K562 (cell line): ENCODE measurements around the gene SAP25. TPM values are rescaled to one million over a fixed set of nuclear protein-coding genes. Genes with fewer than 3 reads are reported as not detected.

Experiments
- CEBPB ChIP-seq: fragments of 450-650 bp; IDR thresholded peaks from 2 replicates; pipeline ENCODE4 v1.6.1; 2016; ENCODE audit warnings: missing genetic modification characterization, missing compliant biosample characterization
- DMBX1 ChIP-seq: fragments of 250-450 bp; sonication (Bioruptor Pico); IDR thresholded peaks from 2 replicates; pipeline ENCODE4 v1.8.0; 2022; ENCODE audit warnings: inconsistent platforms, mild to moderate bottlenecking, moderate library complexity, borderline replicate concordance
- E2F3 ChIP-seq: fragments of 250-450 bp; sonication (Bioruptor Pico); IDR thresholded peaks from 2 replicates; pipeline ENCODE4 v1.4.0; 2020; ENCODE audit warnings: mild to moderate bottlenecking
- ELF4 ChIP-seq: fragments of 450-650 bp; formaldehyde crosslinking; IDR thresholded peaks from 2 replicates; pipeline ENCODE4 v1.4.0; 2022; ENCODE audit warnings: missing genetic modification characterization
- ERF ChIP-seq: fragments of 450-650 bp; formaldehyde crosslinking; IDR thresholded peaks from 2 replicates; pipeline ENCODE4 v1.4.0; 2020; ENCODE audit warnings: mild to moderate bottlenecking, mixed read lengths
- ETS2 ChIP-seq: IDR thresholded peaks from 2 replicates; pipeline ENCODE4 v1.6.1; 2016; ENCODE audit warnings: borderline replicate concordance, missing genetic modification characterization, mild to moderate bottlenecking, moderate library complexity, missing compliant biosample characterization; ENCODE audit not compliant: poor library complexity, severe bottlenecking
- FOXJ3 ChIP-seq: sonication (generic); formaldehyde crosslinking; IDR thresholded peaks from 2 replicates; pipeline ENCODE4 v1.4.0; 2020; ENCODE audit warnings: mild to moderate bottlenecking, missing genetic modification reagents
- HMG20B ChIP-seq: fragments of 250-450 bp; sonication (Bioruptor Pico); IDR thresholded peaks from 2 replicates; pipeline ENCODE4 v1.5.0; 2021; ENCODE audit warnings: mild to moderate bottlenecking
- HNRNPUL1 ChIP-seq: fragments of 200-400 bp; formaldehyde crosslinking; IDR thresholded peaks from 2 replicates; pipeline ENCODE4 v1.6.1; 2017; ENCODE audit warnings: low read length
- MTA1 ChIP-seq: fragments of 450-650 bp; IDR thresholded peaks from 2 replicates; pipeline ENCODE4 v1.6.1; 2017; ENCODE audit warnings: borderline replicate concordance
- PHF20 ChIP-seq: fragments of 450-650 bp; IDR thresholded peaks from 2 replicates; pipeline ENCODE4 v1.6.1; 2018; ENCODE audit not compliant: partially characterized antibody
- SMC3 ChIP-seq: conservative IDR thresholded peaks from 2 replicates; pipeline ENCODE4 v1.6.1; 2011; ENCODE audit warnings: low read depth, low read length, improper control_type of control experiment; ENCODE audit not compliant: insufficient read depth
- TRIM28 ChIP-seq: fragments of 450-650 bp; IDR thresholded peaks from 2 replicates; pipeline ENCODE4 v1.6.1; 2017
- XRCC5 ChIP-seq: fragments of 200-400 bp; formaldehyde crosslinking; IDR thresholded peaks from 2 replicates; pipeline ENCODE4 v1.6.1; 2017; ENCODE audit warnings: low read depth, mild to moderate bottlenecking, low read length
- ZFPM2 ChIP-seq: fragments of 250-450 bp; sonication (Bioruptor Pico); IDR thresholded peaks from 2 replicates; pipeline ENCODE4 v1.5.1; 2022; ENCODE audit warnings: mild to moderate bottlenecking
- ZNF174 ChIP-seq: fragments of 250-450 bp; sonication (Bioruptor Pico); IDR thresholded peaks from 2 replicates; pipeline ENCODE4 v1.4.0; 2020; ENCODE audit warnings: mild to moderate bottlenecking
- ZNF232 ChIP-seq: sonication (generic); formaldehyde crosslinking; IDR thresholded peaks from 2 replicates; pipeline ENCODE4 v1.8.0; 2022; ENCODE audit warnings: mild to moderate bottlenecking, missing genetic modification reagents
- polyA plus RNA-seq, 8 experiments: library from polyadenylated mRNA; depleted of rRNA in 4 of 8; stranded (reverse) in 5 of 8; unstranded in 3 of 8; fragments of >200 nt; fragmentation: Nextera tagmentation in 2 of 8; fragmentation: Illumina TruSeq in 1 of 8; extraction: Ambion mirVana in 2 of 8; extraction: Trizol in 1 of 8; gene quantifications; 2 replicates each; pipeline versions ENCODE4 v1.2.1 to v1.2.3, GENCODE V29; 2011 to 2014; ENCODE audit warnings: inconsistent platforms in 1 of 8, missing spikeins in 1 of 8
- total RNA-seq, 7 experiments: library from RNA; depleted of rRNA in 6 of 7; stranded (reverse); fragments of >200 nt in 6 of 7; fragmentation: Illumina TruSeq in 2 of 7; extraction: Trizol in 2 of 7; gene quantifications; 2 replicates each; pipeline versions ENCODE4 v1.2.1 to v1.2.3, GENCODE V29; 2011 to 2021; ENCODE audit warnings: low replicate concordance in 1 of 7
- TF ChIP-seq, protein P1 (sequence below): fragments of 250-450 bp; sonication (Bioruptor Pico); IDR thresholded peaks from 2 replicates; pipeline ENCODE4 v1.8.0; 2021; ENCODE audit warnings: borderline replicate concordance, mild to moderate bottlenecking, moderate library complexity; ENCODE audit not compliant: poor library complexity, severe bottlenecking
- TF ChIP-seq, protein P2 (sequence below): fragments of 450-650 bp; formaldehyde crosslinking; IDR thresholded peaks from 2 replicates; pipeline ENCODE4 v1.4.0; 2020; ENCODE audit warnings: mild to moderate bottlenecking, moderate library complexity
- TF ChIP-seq, protein P3 (sequence below): sonication (generic); formaldehyde crosslinking; IDR thresholded peaks from 2 replicates; pipeline ENCODE4 v1.8.1; 2023; ENCODE audit warnings: mild to moderate bottlenecking, missing genetic modification reagents
- TF ChIP-seq, protein P4 (sequence below): fragments of 250-450 bp; sonication (Bioruptor Pico); IDR thresholded peaks from 2 replicates; pipeline ENCODE4 v1.5.0; 2020; ENCODE audit warnings: mild to moderate bottlenecking
- TF ChIP-seq, protein P5 (sequence below): fragments of 450-650 bp; IDR thresholded peaks from 2 replicates; pipeline ENCODE4 v1.6.1; 2016

The SAP25 gene
- total and polyA plus RNA-seq, 9 of the 15 experiments (the other 6 are each of a cell fraction or from before 2014, with no cell fraction given) = 0.13 to 5.3 (median 0.78) TPM; not detected in 1

DNA sequence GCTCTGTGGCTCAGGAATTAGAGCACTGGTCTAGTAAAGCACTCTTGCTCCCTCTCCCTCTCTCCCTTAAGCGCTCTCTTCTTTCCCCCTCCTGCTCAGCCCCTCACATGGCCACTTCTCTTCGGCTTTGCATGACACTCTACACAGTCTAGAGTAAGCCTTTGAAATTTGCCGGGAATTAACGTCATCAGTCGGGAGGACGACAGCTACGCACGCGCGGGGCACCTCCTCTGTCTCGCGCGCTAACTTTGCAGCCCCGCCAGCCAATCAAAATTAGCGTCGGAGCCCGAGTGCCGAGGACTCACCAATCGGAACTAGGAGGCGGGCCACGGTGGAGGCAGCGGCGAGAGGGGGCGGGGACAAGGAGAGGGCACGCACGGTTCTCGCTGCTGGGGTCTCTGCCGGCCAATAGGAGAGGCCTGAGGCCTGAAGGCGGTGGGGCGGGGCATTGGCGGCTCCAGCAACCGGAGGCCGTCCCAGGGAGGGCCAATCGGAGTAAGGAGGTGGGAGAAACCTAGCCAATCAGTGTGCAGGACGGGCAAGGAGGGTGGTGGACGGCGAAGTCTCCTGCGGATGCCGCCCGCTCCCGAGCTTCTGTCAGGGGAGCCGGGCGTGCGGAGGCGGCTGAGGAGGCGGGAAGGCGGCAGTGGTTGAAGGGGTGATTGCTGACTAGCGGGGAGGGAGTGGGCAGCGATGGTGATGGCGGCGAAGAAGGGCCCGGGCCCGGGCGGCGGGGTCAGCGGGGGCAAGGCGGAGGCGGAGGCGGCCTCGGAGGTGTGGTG lies 34.9 kb downstream of the SAP25 start, which contains the start of gene AGFG2 (continued):
- TF ChIP-seq ERF (CRISPR knock-in tag) (no peak), XRCC5 (peak; percentile 59; the same call in 1 of the 2 replicates), HNRNPUL1 (no peak), MTA1 (peak; percentile 53; the same call in 1 of the 2 replicates), HMG20B (CRISPR knock-in tag) (no peak), DMBX1 (CRISPR knock-in tag) (peak; percentile 67; the same call in 1 of the 2 replicates), CEBPB (tag) (no peak), PHF20 (peak; percentile 20), ELF4 (CRISPR knock-in tag) (peak; percentile 79; the same call in 1 of the 2 replicates), TRIM28 (no peak), E2F3 (CRISPR knock-in tag) (peak; percentile 88), FOXJ3 (CRISPR knock-in tag) (no peak), ZFPM2 (CRISPR knock-in tag) (no peak), SMC3 (no peak), ETS2 (tag) (no peak), ZNF232 (CRISPR knock-in tag) (peak; percentile 54; the same call in 1 of the 2 replicates), ZNF174 (CRISPR knock-in tag) (0 out of 2 replicates have a peak, but pooled peaks have one; percentile 68)
- TF ChIP-seq, protein P1, sequence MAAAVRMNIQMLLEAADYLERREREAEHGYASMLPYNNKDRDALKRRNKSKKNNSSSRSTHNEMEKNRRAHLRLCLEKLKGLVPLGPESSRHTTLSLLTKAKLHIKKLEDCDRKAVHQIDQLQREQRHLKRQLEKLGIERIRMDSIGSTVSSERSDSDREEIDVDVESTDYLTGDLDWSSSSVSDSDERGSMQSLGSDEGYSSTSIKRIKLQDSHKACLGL (CRISPR knock-in tag) = peak; percentile 79
- TF ChIP-seq, protein P2, sequence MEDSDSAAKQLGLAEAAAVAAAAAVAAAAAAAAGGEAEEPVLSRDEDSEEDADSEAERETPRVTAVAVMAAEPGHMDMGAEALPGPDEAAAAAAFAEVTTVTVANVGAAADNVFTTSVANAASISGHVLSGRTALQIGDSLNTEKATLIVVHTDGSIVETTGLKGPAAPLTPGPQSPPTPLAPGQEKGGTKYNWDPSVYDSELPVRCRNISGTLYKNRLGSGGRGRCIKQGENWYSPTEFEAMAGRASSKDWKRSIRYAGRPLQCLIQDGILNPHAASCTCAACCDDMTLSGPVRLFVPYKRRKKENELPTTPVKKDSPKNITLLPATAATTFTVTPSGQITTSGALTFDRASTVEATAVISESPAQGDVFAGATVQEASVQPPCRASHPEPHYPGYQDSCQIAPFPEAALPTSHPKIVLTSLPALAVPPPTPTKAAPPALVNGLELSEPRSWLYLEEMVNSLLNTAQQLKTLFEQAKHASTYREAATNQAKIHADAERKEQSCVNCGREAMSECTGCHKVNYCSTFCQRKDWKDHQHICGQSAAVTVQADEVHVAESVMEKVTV (CRISPR knock-in tag) = 0 out of 2 replicates have a peak, but pooled peaks have one; percentile 31
- TF ChIP-seq, protein P3, sequence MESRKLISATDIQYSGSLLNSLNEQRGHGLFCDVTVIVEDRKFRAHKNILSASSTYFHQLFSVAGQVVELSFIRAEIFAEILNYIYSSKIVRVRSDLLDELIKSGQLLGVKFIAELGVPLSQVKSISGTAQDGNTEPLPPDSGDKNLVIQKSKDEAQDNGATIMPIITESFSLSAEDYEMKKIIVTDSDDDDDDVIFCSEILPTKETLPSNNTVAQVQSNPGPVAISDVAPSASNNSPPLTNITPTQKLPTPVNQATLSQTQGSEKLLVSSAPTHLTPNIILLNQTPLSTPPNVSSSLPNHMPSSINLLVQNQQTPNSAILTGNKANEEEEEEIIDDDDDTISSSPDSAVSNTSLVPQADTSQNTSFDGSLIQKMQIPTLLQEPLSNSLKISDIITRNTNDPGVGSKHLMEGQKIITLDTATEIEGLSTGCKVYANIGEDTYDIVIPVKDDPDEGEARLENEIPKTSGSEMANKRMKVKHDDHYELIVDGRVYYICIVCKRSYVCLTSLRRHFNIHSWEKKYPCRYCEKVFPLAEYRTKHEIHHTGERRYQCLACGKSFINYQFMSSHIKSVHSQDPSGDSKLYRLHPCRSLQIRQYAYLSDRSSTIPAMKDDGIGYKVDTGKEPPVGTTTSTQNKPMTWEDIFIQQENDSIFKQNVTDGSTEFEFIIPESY = peak; percentile 41; the same call in 1 of the 2 replicates
- TF ChIP-seq, protein P4, sequence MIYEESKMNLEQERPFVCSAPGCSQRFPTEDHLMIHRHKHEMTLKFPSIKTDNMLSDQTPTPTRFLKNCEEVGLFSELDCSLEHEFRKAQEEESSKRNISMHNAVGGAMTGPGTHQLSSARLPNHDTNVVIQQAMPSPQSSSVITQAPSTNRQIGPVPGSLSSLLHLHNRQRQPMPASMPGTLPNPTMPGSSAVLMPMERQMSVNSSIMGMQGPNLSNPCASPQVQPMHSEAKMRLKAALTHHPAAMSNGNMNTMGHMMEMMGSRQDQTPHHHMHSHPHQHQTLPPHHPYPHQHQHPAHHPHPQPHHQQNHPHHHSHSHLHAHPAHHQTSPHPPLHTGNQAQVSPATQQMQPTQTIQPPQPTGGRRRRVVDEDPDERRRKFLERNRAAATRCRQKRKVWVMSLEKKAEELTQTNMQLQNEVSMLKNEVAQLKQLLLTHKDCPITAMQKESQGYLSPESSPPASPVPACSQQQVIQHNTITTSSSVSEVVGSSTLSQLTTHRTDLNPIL (CRISPR knock-in tag) = no peak
- TF ChIP-seq, protein P5, sequence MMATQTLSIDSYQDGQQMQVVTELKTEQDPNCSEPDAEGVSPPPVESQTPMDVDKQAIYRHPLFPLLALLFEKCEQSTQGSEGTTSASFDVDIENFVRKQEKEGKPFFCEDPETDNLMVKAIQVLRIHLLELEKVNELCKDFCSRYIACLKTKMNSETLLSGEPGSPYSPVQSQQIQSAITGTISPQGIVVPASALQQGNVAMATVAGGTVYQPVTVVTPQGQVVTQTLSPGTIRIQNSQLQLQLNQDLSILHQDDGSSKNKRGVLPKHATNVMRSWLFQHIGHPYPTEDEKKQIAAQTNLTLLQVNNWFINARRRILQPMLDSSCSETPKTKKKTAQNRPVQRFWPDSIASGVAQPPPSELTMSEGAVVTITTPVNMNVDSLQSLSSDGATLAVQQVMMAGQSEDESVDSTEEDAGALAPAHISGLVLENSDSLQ = peak; percentile 97
